ENCODE results near the gene FAR2. TPM values are rescaled to one million over a fixed set of nuclear protein-coding genes. Genes with fewer than 3 reads are reported as not detected.

FAR2 gene
- total and polyA plus RNA-seq, 2 experiments from 2014 or later: 18.7 to 22.6 TPM

DNA sequence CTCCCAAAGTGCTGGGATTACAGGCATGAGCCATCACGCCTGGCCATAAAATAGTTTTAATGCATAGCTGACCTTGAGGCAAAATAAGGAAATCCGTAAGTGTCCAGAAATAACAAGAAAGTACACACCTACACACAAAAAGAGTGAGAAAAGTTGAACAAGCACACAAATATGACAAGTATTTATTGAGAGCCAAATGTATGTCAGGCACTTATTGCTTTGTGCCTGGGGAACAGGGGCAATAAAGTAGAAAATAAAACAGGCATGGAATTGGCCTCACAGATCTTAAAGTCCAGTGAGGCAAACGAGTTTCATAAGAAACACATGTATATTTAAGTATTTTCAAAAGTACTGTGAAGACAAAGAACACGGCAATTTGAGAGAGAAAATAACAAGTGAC lies 128.2 kb downstream of the FAR2 start:
- no peak overlapping the region for H2AFZ ChIP-seq
- Mint-ChIP-seq H3K9me3 (no peaks in the 10 kb centered on the region), H3K27me3 (ENCODE audit: insufficient read depth, low read depth, poor library complexity) (peaks cover 4% of the 10 kb centered on the region), H3K4me3 (no peak overlapping the region), H3K4me1 (peaks cover 13% of the 10 kb centered on the region), H3K27ac (no peak overlapping the region), H3K36me3 (ENCODE audit: low read depth) (peaks cover 3% of the 10 kb centered on the region; the same call in 1 of the 3 replicates)
- H3K9me2 ChIP-seq (ENCODE audit: insufficient read depth): no peaks in the 10 kb centered on the region
- no peak overlapping the region for H3K4me2 ChIP-seq
- H4K20me1 ChIP-seq (replicated peaks; ENCODE audit: insufficient read depth): no peaks in the 10 kb centered on the region
- H3K4me1 ChIP-seq (ENCODE audit: insufficient read depth): peaks cover 6% of the 10 kb centered on the region
- DNase-seq (ENCODE audit: low spot score) (no peak), ATAC-seq (no peak)
- H3K36me3 ChIP-seq (ENCODE audit: insufficient read depth): no peaks in the 10 kb centered on the region
- TF ChIP-seq, protein P1, sequence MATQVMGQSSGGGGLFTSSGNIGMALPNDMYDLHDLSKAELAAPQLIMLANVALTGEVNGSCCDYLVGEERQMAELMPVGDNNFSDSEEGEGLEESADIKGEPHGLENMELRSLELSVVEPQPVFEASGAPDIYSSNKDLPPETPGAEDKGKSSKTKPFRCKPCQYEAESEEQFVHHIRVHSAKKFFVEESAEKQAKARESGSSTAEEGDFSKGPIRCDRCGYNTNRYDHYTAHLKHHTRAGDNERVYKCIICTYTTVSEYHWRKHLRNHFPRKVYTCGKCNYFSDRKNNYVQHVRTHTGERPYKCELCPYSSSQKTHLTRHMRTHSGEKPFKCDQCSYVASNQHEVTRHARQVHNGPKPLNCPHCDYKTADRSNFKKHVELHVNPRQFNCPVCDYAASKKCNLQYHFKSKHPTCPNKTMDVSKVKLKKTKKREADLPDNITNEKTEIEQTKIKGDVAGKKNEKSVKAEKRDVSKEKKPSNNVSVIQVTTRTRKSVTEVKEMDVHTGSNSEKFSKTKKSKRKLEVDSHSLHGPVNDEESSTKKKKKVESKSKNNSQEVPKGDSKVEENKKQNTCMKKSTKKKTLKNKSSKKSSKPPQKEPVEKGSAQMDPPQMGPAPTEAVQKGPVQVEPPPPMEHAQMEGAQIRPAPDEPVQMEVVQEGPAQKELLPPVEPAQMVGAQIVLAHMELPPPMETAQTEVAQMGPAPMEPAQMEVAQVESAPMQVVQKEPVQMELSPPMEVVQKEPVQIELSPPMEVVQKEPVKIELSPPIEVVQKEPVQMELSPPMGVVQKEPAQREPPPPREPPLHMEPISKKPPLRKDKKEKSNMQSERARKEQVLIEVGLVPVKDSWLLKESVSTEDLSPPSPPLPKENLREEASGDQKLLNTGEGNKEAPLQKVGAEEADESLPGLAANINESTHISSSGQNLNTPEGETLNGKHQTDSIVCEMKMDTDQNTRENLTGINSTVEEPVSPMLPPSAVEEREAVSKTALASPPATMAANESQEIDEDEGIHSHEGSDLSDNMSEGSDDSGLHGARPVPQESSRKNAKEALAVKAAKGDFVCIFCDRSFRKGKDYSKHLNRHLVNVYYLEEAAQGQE (IDR thresholded peaks at IDR 0.05; ENCODE audit: unreplicated experiment): no peak
- TF ChIP-seq EZH2 (IDR thresholded peaks at IDR 0.05; ENCODE audit: low read depth, unreplicated experiment): no peak
- TF ChIP-seq, protein P2, sequence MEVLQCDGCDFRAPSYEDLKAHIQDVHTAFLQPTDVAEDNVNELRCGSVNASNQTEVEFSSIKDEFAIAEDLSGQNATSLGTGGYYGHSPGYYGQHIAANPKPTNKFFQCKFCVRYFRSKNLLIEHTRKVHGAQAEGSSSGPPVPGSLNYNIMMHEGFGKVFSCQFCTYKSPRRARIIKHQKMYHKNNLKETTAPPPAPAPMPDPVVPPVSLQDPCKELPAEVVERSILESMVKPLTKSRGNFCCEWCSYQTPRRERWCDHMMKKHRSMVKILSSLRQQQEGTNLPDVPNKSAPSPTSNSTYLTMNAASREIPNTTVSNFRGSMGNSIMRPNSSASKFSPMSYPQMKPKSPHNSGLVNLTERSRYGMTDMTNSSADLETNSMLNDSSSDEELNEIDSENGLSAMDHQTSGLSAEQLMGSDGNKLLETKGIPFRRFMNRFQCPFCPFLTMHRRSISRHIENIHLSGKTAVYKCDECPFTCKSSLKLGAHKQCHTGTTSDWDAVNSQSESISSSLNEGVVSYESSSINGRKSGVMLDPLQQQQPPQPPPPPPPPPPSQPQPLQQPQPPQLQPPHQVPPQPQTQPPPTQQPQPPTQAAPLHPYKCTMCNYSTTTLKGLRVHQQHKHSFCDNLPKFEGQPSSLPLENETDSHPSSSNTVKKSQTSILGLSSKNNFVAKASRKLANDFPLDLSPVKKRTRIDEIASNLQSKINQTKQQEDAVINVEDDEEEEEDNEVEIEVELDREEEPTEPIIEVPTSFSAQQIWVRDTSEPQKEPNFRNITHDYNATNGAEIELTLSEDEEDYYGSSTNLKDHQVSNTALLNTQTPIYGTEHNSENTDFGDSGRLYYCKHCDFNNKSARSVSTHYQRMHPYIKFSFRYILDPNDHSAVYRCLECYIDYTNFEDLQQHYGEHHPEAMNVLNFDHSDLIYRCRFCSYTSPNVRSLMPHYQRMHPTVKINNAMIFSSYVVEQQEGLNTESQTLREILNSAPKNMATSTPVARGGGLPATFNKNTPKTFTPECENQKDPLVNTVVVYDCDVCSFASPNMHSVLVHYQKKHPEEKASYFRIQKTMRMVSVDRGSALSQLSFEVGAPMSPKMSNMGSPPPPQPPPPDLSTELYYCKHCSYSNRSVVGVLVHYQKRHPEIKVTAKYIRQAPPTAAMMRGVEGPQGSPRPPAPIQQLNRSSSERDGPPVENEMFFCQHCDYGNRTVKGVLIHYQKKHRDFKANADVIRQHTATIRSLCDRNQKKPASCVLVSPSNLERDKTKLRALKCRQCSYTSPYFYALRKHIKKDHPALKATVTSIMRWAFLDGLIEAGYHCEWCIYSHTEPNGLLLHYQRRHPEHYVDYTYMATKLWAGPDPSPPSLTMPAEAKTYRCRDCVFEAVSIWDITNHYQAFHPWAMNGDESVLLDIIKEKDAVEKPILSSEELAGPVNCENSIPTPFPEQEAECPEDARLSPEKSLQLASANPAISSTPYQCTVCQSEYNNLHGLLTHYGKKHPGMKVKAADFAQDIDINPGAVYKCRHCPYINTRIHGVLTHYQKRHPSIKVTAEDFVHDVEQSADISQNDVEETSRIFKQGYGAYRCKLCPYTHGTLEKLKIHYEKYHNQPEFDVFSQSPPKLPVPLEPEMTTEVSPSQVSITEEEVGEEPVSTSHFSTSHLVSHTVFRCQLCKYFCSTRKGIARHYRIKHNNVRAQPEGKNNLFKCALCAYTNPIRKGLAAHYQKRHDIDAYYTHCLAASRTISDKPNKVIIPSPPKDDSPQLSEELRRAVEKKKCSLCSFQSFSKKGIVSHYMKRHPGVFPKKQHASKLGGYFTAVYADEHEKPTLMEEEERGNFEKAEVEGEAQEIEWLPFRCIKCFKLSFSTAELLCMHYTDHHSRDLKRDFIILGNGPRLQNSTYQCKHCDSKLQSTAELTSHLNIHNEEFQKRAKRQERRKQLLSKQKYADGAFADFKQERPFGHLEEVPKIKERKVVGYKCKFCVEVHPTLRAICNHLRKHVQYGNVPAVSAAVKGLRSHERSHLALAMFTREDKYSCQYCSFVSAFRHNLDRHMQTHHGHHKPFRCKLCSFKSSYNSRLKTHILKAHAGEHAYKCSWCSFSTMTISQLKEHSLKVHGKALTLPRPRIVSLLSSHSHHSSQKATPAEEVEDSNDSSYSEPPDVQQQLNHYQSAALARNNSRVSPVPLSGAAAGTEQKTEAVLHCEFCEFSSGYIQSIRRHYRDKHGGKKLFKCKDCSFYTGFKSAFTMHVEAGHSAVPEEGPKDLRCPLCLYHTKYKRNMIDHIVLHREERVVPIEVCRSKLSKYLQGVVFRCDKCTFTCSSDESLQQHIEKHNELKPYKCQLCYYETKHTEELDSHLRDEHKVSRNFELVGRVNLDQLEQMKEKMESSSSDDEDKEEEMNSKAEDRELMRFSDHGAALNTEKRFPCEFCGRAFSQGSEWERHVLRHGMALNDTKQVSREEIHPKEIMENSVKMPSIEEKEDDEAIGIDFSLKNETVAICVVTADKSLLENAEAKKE (CRISPR knock-in tag; IDR thresholded peaks at IDR 0.05): no peak
- TF ChIP-seq ZNF114 (CRISPR knock-in tag; IDR thresholded peaks at IDR 0.05): no peak
- TF ChIP-seq POLR2AphosphoS5 (IDR thresholded peaks at IDR 0.05; ENCODE audit: low read depth): no peak
- no peak for TF ChIP-seq CREB1 (CRISPR knock-in tag; IDR thresholded peaks at IDR 0.05; ENCODE audit: low read depth)
- TF ChIP-seq, protein P3, sequence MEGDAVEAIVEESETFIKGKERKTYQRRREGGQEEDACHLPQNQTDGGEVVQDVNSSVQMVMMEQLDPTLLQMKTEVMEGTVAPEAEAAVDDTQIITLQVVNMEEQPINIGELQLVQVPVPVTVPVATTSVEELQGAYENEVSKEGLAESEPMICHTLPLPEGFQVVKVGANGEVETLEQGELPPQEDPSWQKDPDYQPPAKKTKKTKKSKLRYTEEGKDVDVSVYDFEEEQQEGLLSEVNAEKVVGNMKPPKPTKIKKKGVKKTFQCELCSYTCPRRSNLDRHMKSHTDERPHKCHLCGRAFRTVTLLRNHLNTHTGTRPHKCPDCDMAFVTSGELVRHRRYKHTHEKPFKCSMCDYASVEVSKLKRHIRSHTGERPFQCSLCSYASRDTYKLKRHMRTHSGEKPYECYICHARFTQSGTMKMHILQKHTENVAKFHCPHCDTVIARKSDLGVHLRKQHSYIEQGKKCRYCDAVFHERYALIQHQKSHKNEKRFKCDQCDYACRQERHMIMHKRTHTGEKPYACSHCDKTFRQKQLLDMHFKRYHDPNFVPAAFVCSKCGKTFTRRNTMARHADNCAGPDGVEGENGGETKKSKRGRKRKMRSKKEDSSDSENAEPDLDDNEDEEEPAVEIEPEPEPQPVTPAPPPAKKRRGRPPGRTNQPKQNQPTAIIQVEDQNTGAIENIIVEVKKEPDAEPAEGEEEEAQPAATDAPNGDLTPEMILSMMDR (conservative IDR thresholded peaks at IDR 0.05; ENCODE audit: low read depth in 2 of 2): no peak
- no peak for TF ChIP-seq NANOG (IDR thresholded peaks at IDR 0.05; ENCODE audit: borderline replicate concordance)
- TF ChIP-seq EZH2phosphoT487 (IDR thresholded peaks at IDR 0.05; ENCODE audit: unreplicated experiment): no peak
- TF ChIP-seq, protein P4, sequence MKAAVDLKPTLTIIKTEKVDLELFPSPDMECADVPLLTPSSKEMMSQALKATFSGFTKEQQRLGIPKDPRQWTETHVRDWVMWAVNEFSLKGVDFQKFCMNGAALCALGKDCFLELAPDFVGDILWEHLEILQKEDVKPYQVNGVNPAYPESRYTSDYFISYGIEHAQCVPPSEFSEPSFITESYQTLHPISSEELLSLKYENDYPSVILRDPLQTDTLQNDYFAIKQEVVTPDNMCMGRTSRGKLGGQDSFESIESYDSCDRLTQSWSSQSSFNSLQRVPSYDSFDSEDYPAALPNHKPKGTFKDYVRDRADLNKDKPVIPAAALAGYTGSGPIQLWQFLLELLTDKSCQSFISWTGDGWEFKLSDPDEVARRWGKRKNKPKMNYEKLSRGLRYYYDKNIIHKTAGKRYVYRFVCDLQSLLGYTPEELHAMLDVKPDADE (IDR thresholded peaks at IDR 0.05): no peak
- no peak for TF ChIP-seq ZNF331 (CRISPR knock-in tag; IDR thresholded peaks at IDR 0.05; ENCODE audit: low read depth)
- TF ChIP-seq JUNB (IDR thresholded peaks at IDR 0.05; ENCODE audit: unreplicated experiment): no peak
- no peak for TF ChIP-seq STAT1 (IDR thresholded peaks at IDR 0.05; ENCODE audit: unreplicated experiment)
- no peak overlapping the region for H3K27ac ChIP-seq (ENCODE audit: low read depth)
- no peaks in the 10 kb centered on the region for H3F3A ChIP-seq (replicated peaks; ENCODE audit: low read depth)
- H3K27me3 ChIP-seq (ENCODE audit: insufficient read depth): no peaks in the 10 kb centered on the region
- H3K79me2 ChIP-seq (replicated peaks; ENCODE audit: insufficient read depth): no peaks in the 10 kb centered on the region
- no peak overlapping the region for H3K4me3 ChIP-seq

Measured in GM23338 (cell line).